Kidney (tissue), 11 donors: ENCODE measurements around the gene NPIPB9. TPM values are rescaled to one million over a fixed set of nuclear protein-coding genes. Genes with fewer than 3 reads are reported as not detected.
A peak's percentile ranks its signal among the peaks of the same experiment; 100 is the strongest.
"Not testable (repeated sequence)": the region's sequence is repeated elsewhere in the genome, so short reads cannot be mapped to it uniquely, and the experiment has no call there.

Experiments used
- DNase-seq, 5 donors: peaks; one replicate each; pipeline ENCODE4 v3.0.0-alpha.2; 2013 to 2020
- FAIRE-seq: peaks from 2 replicates; lab custom pipeline; 2012; peaks lifted over from hg19 to GRCh38; lab: Jason Lieb, UNC
- H3K27ac ChIP-seq, 2 donors: one replicate each; pipeline ENCODE4 v1.7.0; 2013; ENCODE audit warnings: low read depth in 2 of 2, low read length in 2 of 2, inconsistent platforms in 1 of 2
- H3K27me3 ChIP-seq: one replicate; pipeline ENCODE4 v1.7.1; 2013; ENCODE audit warnings: low read length, inconsistent platforms; ENCODE audit not compliant: control insufficient read depth, insufficient read depth
- H3K36me3 ChIP-seq, 3 donors: one replicate each; pipeline versions ENCODE4 v1.7.0 to v1.7.1; 2013; ENCODE audit warnings: low read length in 3 of 3, control low read depth in 1 of 3, inconsistent platforms in 1 of 3; ENCODE audit not compliant: insufficient read depth in 3 of 3, control insufficient read depth in 2 of 3
- H3K4me1 ChIP-seq, 3 donors: one replicate each; pipeline versions ENCODE4 v1.7.0 to v1.7.1; 2013; ENCODE audit warnings: low read length in 3 of 3, inconsistent platforms in 1 of 3, low read depth in 1 of 3; ENCODE audit not compliant: control insufficient read depth in 2 of 3, insufficient read depth in 2 of 3
- H3K4me3 ChIP-seq, 3 donors: one replicate each; pipeline versions ENCODE4 v1.7.0 to v1.8.1; 2013; ENCODE audit warnings: low read length in 3 of 3, control low read depth in 1 of 3, inconsistent platforms in 1 of 3
- H3K9ac ChIP-seq, 3 donors: one replicate each; pipeline versions ENCODE4 v1.7.0 to v1.7.1; 2013; ENCODE audit warnings: low read length in 3 of 3, control low read depth in 1 of 3, inconsistent platforms in 1 of 3
- H3K9me3 ChIP-seq, 3 donors: one replicate each; pipeline versions ENCODE4 v1.7.0 to v1.7.1; 2013; ENCODE audit warnings: low read length in 3 of 3, control low read depth in 1 of 3, inconsistent platforms in 1 of 3; ENCODE audit not compliant: control insufficient read depth in 2 of 3, insufficient read depth in 1 of 3
- intact Hi-C: fragments of 100-400 bp; cut with DNase I; formaldehyde crosslinking; loops from one replicate; pipeline ENCODE4 v1.11.1; 2022
- polyA plus RNA-seq: library from polyadenylated mRNA; stranded (reverse); fragments of 350-450 nt; fragmentation: Illumina TruSeq; extraction: RNeasy Lipid Tissue Mini Kit (QIAGEN cat#74804); gene quantifications from one replicate; pipeline ENCODE4 v1.2.3, GENCODE V29; 2014; ENCODE audit warnings: low read depth, low replicate concordance; ENCODE audit not compliant: insufficient read depth
- total RNA-seq: library from RNA; stranded (reverse); fragmentation: NEBNext Ultra II Directional; extraction: Animal tissue kit (Norgen Biotek cat#: 25700); gene quantifications from one replicate; pipeline ENCODE4 v1.2.1, GENCODE V29; 2021
- donor health status: control.
- donor health status: control.
- donor health status: DM: yes; HTN: yes; CAD: no.
- donor health status: Normal renal cell carcinoma (clear cell type).

Gene NPIPB9
- total and polyA plus RNA-seq, 2 donors from 2014 or later = 0.37 to 3.5 TPM

- H3K27me3 ChIP-seq, H3K4me3 ChIP-seq, intact Hi-C loops, DNase-seq, H3K27ac ChIP-seq, H3K36me3 ChIP-seq, FAIRE-seq, H3K9me3 ChIP-seq, H3K9ac ChIP-seq, H3K4me1 ChIP-seq: not testable (repeated sequence)
These were observed 11.0 kb upstream of the NPIPB9 start for GRCh38 chr16:28740631-28741030.

- H3K9ac ChIP-seq, H3K4me3 ChIP-seq, intact Hi-C loops, H3K4me1 ChIP-seq, H3K36me3 ChIP-seq, H3K27me3 ChIP-seq, FAIRE-seq, H3K27ac ChIP-seq, H3K9me3 ChIP-seq: not testable (repeated sequence)
- DNase-seq = peak in 2 of 5 donors; percentile 1 to 23
These were observed 10.3 kb upstream of the NPIPB9 start for GRCh38 chr16:28741295-28741694.

DNA sequence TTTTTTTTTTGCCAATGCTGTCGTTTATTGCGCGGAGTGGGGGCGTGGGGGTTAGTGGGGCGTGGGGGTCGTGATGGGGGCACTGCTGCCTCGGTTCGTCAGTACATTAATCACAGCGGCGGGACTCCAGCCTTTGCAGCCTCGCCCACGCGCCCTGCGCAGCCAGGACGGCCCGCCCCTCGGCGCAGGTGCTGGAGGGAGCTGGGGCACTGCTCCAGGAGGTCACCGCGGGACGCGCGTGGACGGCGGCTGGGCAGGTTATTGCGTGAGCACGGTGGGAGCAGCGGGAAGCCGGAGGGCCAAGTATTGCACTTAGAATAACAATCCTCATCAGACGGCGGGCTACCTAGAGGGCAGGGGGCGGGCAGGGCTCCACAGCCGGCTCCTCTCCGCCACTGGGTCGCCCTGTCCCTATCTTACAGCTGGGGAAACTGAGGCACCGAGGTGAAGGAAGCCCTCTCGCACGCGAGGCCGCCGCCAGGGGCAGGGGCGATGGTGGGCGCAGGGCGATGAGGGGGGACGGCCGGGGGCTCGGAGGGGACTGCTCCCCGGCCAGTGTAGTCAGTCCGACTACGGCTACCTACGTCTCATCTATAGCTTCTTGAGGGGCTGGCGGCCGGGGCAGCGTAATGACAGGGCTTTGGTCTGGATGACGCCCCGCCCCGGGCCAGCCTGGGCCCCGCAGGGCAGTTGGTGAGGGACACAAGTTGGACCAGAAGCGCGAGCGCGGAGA is 4.8 kb upstream of the NPIPB9 start:
- intact Hi-C loops, H3K27me3 ChIP-seq, FAIRE-seq, H3K36me3 ChIP-seq, H3K9ac ChIP-seq, H3K4me3 ChIP-seq, H3K4me1 ChIP-seq, H3K27ac ChIP-seq, H3K9me3 ChIP-seq: not testable (repeated sequence)
- DNase-seq = peak in 1 of 5 donors; percentile 4

- H3K4me3 ChIP-seq, H3K27ac ChIP-seq, H3K9ac ChIP-seq: not testable (repeated sequence)
These were observed 1.6 kb upstream of the NPIPB9 start for GRCh38 chr16:28749997-28750465.

GRCh38 chr16:28750469-28751067 is 1.0 kb upstream of the NPIPB9 start:
- DNase-seq, H3K36me3 ChIP-seq, H3K9me3 ChIP-seq, H3K9ac ChIP-seq, H3K27ac ChIP-seq, H3K4me1 ChIP-seq, FAIRE-seq, H3K4me3 ChIP-seq, intact Hi-C loops, H3K27me3 ChIP-seq: not testable (repeated sequence)

More at GRCh38 chr16:28749997-28750465, 1.6 kb upstream of the NPIPB9 start:
- DNase-seq = peak in 1 of 5 donors; percentile 51
- H3K36me3 ChIP-seq, FAIRE-seq, H3K9me3 ChIP-seq, intact Hi-C loops, H3K27me3 ChIP-seq, H3K4me1 ChIP-seq: not testable (repeated sequence)

DNA sequence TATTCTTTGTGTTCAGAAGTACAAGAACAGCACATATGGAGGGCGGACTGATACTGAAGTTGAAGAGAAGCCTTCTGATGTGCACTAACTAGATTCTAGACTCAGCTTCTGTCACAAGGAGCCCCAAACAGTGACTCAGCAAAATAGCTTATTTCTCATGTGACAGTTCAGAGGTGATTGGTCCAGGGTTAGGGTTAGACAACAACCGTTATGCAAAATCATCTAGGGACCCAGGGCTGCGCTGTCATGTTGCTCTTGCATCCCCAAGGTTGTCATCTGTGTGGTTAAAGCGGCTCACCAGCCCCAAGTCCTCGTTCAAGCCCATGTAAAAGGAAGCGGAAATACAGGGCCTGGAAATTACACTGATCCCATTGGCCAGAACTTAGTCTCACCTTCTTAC is 30.1 kb downstream of the NPIPB9 start:
- H3K36me3 ChIP-seq, H3K9me3 ChIP-seq, H3K4me3 ChIP-seq, DNase-seq, H3K27ac ChIP-seq, H3K4me1 ChIP-seq, FAIRE-seq, H3K9ac ChIP-seq, intact Hi-C loops, H3K27me3 ChIP-seq: not testable (repeated sequence)

DNA sequence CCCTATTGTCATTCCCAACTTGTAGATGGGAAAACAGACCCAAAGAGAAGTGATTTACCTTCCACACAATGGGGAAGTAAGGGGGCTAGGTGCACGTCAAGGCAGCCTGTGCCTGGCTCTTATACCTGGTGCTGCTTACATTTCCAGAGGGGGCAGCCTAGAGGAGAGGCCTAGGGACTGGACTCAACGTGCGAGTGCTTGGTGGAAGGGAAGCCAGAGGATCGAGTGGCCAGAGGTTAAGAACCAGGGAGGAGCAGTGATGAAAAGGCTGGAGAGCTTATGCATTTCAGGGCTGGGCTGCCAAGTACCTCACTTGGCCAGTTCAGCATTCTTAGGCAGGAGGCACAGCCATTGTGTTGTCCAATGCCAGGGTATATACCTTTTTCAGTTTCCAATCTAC is 30.8 kb downstream of the NPIPB9 start:
- intact Hi-C loops, FAIRE-seq, H3K4me1 ChIP-seq, H3K9ac ChIP-seq, H3K4me3 ChIP-seq, H3K9me3 ChIP-seq, H3K27me3 ChIP-seq, H3K27ac ChIP-seq, H3K36me3 ChIP-seq, DNase-seq: not testable (repeated sequence)
